Mononuclear cell (primary cell): Measurements from ENCODE around the gene VSX2. TPM values are rescaled to one million over a fixed set of nuclear protein-coding genes. Genes with fewer than 3 reads are reported as not detected.

Source experiments
- H3K27me3 ChIP-seq: 2 replicates; pipeline ENCODE4 v1.6.0; 2011; ENCODE audit warnings: low read length, control low read depth; ENCODE audit not compliant: insufficient read depth
- H3K4me1 ChIP-seq: 2 replicates; pipeline ENCODE4 v1.5.1; 2011; ENCODE audit warnings: mild to moderate bottlenecking, low read length, control low read depth; ENCODE audit not compliant: insufficient read depth
- H3K4me3 ChIP-seq: 2 replicates; pipeline ENCODE4 v1.5.1; 2011; ENCODE audit warnings: mild to moderate bottlenecking, low read length, moderate library complexity
- H3K9me3 ChIP-seq: 2 replicates; pipeline ENCODE4 v1.5.1; 2011; ENCODE audit warnings: low read depth, mild to moderate bottlenecking, control low read depth, low read length
- total RNA-seq: library from RNA; depleted of rRNA; stranded (reverse); fragments of >200 nt; gene quantifications from one replicate; pipeline ENCODE4 v1.2.3, GENCODE V29; 2012

VSX2 gene
- total RNA-seq, 1 donor = not detected

GRCh38 chr14:74296037-74296467 is 56.8 kb downstream of the VSX2 start:
- Histone ChIP-seq H3K4me3 (no peak overlapping the region), H3K27me3 (no peaks in the 10 kb centered on the region), H3K4me1 (no peaks in the 10 kb centered on the region), H3K9me3 (no peaks in the 10 kb centered on the region)

DNA sequence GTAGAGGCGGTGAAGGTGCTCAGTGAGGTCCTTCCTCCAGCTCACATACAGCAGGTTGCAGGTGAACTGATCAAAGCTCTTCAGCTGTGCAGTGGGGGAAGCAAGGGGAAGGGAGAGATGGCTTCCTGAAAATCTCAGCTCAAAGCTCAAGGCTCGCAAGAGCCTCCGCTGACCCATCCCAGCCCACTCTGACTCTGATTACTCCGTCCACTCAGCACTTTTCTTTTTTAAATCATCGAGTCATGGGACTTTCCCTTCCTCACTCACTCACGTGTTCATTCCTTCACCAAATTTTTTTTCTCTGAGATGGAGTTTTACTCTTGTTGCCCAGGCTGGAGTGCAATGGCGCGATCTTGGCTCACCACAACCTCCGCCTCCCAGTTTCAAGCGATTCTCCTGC is 58.7 kb downstream of the VSX2 start:
- Histone ChIP-seq H3K4me1 (peaks cover 11% of the 10 kb centered on the region), H3K9me3 (no peaks in the 10 kb centered on the region), H3K27me3 (no peaks in the 10 kb centered on the region), H3K4me3 (no peak overlapping the region)

GRCh38 chr14:74299061-74299545 is 59.9 kb downstream of the VSX2 start:
- Histone ChIP-seq H3K4me1 (peaks cover 19% of the 10 kb centered on the region), H3K27me3 (no peaks in the 10 kb centered on the region), H3K9me3 (no peaks in the 10 kb centered on the region), H3K4me3 (no peak overlapping the region)

DNA sequence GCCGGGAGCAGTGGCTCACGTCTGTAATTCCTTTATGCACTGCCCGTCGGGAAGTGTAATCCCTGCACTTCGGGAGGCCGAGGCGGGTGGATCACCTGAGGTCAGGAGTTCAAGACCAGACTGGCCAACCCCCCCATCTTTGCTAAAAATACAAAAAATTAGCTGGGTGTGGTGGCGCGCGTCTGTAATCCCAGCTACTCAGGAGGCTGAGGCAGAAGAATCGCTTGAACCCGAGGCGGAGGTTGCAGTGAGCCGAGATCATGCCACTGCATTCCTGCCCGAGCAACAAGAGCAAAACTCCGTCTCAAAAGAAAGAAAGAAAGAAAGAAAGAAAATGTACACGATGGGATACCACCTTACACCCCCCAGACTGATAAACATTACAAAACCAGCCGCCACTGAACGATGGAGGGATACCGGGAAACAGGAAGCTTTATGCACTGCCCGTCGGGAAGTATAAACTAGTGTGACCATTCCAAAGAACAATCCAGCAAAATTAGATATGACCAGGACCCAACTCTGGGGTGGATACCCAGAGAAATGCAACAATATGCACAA is 62.4 kb downstream of the VSX2 start:
- peak overlapping the region; percentile 92 for H3K4me3 ChIP-seq
- peaks cover 19% of the 10 kb centered on the region for H3K4me1 ChIP-seq
- no peaks in the 10 kb centered on the region for H3K27me3 ChIP-seq

GRCh38 chr14:74302152-74302628 is 62.9 kb downstream of the VSX2 start:
- peaks cover 19% of the 10 kb centered on the region for H3K4me1 ChIP-seq
- H3K27me3 ChIP-seq = no peaks in the 10 kb centered on the region
- peak overlapping the region; percentile 92 for H3K4me3 ChIP-seq
- no peaks in the 10 kb centered on the region for H3K9me3 ChIP-seq

More for the DNA sequence above, 62.4 kb downstream of the VSX2 start:
- H3K9me3 ChIP-seq = no peaks in the 10 kb centered on the region

DNA sequence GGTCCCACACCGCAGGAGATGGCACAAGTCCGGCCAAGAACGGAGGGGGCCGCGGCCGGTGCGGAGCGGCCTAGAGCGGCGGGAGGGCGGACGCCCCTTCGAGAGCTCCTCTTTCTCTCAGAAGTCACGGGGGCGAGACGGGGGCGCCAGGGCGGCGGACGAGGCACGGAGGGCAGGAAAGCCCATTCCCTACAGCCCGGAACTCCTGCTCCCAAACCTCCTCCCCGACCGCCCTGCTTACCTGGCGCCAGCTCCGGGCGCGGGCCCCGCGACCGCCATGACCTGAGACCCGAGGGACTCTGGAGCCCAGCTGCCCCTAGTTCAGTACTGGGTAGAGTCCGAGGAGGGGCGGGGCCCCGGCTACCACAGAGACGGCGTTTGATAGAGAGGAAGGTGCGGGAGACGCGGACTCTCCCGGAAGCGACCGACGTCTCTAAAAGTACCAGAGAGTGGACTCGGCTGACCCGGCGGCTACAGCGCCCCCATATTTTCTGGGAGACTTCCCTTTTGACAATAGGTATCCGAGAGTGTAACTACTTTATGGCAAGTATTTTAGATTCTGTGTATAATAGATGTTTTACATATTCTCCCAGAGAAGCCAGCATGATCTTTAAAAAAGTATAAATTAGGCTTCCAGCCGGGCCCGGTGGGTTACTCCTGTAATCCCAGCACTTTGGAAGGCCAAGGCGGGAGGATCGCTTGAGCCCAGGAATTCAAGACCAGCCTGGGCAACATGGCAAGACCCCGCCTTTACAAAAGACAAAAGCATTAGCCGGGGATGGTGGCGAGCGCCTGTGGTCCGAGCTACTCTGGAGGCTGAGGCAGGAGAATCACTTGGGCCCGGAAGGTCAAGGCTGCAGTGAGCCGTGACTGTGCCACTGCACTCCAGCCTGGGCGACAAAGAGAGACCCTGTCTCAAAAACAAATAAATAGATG is 63.7 kb downstream of the VSX2 start, which contains the start of gene ABCD4:
TSS of gene ABCD4 (minus strand) at position 301 of the 936 bp plus-strand sequence. CDS start at position 279, 22 bp downstream.
- Histone ChIP-seq H3K4me3 (peak within 1 kb of the TSS; percentile 92), H3K4me1 (peaks cover 19% of the 10 kb centered on the region), H3K27me3 (no peaks in the 10 kb centered on the region), H3K9me3 (no peaks in the 10 kb centered on the region)

DNA sequence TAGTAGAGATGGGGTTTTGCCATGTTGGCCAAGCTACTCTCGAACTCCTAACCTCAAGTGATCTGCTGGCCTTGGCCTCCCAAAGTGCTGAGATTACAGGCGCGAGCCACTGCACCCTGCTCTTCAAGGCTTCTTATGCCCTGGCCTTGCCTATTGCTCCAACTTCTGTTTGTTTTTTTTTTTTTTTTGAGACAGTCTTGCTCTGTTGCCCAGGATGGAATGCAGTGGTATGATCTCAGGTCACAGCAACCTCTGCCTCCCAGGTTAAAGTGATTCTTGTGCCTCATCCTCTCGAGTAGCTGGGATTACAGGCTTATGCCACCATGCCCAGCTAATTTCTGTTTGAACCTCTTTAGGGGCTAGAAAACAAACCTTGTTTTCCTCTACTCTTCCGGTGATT is 69.4 kb downstream of the VSX2 start:
- no peak overlapping the region for H3K4me3 ChIP-seq
- peaks cover 2% of the 10 kb centered on the region for H3K4me1 ChIP-seq
- no peaks in the 10 kb centered on the region for H3K27me3 ChIP-seq
- no peaks in the 10 kb centered on the region for H3K9me3 ChIP-seq

DNA sequence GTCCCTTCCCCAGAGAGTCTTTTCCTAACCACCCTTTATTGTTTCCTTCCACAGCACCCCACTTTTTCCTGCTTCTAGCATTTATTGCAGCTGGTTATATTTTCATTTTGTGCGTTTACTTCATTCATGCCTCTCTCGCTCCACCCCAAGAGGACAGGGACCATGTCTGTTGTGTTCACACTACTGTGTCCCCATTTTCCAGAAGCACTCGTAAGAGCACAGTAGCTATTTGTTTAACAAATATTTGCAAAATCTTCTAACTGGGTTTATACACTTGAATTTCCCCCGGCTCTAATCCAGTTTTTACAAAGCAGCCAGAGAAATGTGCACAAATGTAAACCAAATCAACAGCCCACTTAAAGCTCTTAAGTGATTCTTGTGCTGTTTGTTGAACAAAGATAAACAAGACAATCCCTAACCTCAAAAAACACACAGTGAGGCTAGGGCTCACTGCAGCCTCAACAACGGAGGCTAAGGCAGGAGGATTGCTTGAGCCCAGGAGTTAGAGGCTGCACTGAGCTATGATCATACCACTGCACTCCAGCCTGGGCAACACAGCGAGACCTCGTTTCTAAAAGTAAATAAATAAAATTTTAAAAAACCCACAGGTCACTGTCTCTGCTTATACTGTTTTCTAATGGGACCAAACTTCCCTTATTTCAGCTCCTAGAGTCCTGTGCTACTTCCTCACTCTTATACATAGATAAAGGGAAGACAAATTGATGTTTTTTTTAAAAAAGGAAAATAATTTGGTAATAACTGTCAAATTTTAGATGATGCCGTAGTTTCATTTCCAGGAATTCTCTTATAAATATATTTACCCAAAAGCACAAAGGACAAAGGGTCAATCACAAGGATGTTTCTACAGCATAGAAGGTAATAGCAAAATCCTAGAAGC is 70.1 kb downstream of the VSX2 start:
- no peaks in the 10 kb centered on the region for H3K4me1 ChIP-seq
- no peaks in the 10 kb centered on the region for H3K9me3 ChIP-seq
- no peaks in the 10 kb centered on the region for H3K27me3 ChIP-seq
- H3K4me3 ChIP-seq = no peak overlapping the region

DNA sequence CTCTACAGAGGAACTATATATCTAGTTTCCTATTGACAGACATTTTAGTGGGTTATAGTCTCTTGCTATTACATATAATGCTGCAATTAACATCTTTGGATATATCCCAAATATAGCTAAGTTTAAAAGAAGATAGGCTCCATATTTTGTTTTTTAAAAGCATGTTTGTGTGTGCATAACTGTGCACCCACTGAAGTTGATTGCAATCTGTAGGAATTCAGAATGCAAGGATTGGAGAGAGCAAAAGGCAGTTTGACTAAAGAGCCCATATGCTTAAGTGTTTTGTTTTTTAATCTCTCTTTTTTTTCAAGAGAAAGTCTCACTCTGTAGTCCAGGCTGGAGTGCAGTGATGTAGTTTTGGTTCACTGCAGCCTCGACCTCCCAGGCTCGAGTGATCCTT is 72.9 kb downstream of the VSX2 start:
- no peaks in the 10 kb centered on the region for H3K27me3 ChIP-seq
- H3K4me3 ChIP-seq = no peak overlapping the region
- H3K9me3 ChIP-seq = no peaks in the 10 kb centered on the region
- no peaks in the 10 kb centered on the region for H3K4me1 ChIP-seq

Other genes with a start within 250 kb of the VSX2 start
- 6.3 TPM for gene ENTPD5, start 220.2 kb upstream of the VSX2 start, total RNA-seq
- 4.1 TPM for gene BBOF1, start 220.1 kb upstream of the VSX2 start, total RNA-seq
- gene ALDH6A1, start 155.0 kb upstream of the VSX2 start, total RNA-seq = 6.6 TPM
- gene LIN52, start 154.5 kb upstream of the VSX2 start, total RNA-seq = 4.9 TPM
- gene ABCD4, start 63.5 kb downstream of the VSX2 start, total RNA-seq = 32.6 TPM
- not detected for gene VRTN, start 109.0 kb downstream of the VSX2 start, total RNA-seq
- gene SYNDIG1L, start 186.8 kb downstream of the VSX2 start, total RNA-seq = not detected